Activated T-helper 1 cell treated with Interleukin-2 at 50 U/mL for 16 hours (primary cell): Measurements from ENCODE around the gene RHBDL3.

Source experiments
- DNase-seq: peaks from one replicate; pipeline ENCODE4 v3.0.0-alpha.2; 2020; ENCODE audit warnings: low read depth

RHBDL3 gene

GRCh38 chr17:32266389-32267301 lies 1.0 kb downstream of the RHBDL3 start:
- DNase-seq = no peak

- no peak for DNase-seq
Observed at GRCh38 chr17:32267690-32268205, 2.1 kb downstream of the RHBDL3 start.

- no peak for DNase-seq
Observed at GRCh38 chr17:32268734-32269288, 3.2 kb downstream of the RHBDL3 start.

GRCh38 chr17:32269377-32269776 lies 3.7 kb downstream of the RHBDL3 start:
- DNase-seq = no peak

- no peak for DNase-seq
Observed at GRCh38 chr17:32271844-32272243, 6.2 kb downstream of the RHBDL3 start.

GRCh38 chr17:32274101-32274500 lies 8.5 kb downstream of the RHBDL3 start:
- no peak for DNase-seq

GRCh38 chr17:32274643-32275042 lies 9.0 kb downstream of the RHBDL3 start:
- no peak for DNase-seq

GRCh38 chr17:32275060-32276042 lies 9.7 kb downstream of the RHBDL3 start:
- DNase-seq = no peak

GRCh38 chr17:32276171-32276601 lies 10.6 kb downstream of the RHBDL3 start:
- DNase-seq = no peak

DNA sequence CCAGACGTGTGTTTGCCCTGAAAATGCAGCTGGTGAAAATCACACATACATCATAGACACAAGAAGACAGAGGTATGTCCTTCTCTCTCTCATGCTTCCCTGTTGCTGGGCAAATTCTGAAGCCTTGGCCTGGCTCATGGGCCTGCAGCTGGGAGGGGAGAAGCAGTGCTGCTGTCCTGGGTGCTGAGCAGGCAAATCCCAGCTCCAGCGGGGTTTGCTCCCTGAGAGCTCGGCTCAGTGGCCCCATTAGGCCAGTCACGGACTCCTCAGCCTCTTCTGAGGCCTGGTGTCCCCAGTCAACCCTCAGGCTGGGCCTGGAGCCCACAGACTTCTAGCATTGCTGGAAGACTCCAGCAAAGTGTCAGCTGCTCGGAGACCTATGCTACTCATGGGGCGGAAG lies 11.7 kb downstream of the RHBDL3 start:
- no peak for DNase-seq

DNA sequence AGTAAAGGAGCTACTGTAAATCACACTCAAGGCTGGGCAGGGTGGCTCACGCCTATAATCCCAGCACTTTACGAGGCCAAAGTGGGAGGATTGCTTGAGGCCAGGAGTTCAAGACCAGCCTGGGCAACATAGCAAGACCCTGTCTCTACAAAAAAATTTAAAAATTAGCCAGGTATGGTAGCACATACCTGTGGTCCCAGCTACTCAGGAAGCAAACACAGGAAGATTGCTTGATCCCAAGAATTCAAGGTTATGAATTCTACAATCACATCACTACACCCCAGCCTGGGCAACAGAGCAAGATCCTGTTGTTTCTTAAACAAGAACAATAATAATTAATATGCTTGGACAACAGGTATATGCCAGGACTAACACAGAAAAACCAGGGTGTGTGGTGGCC lies 13.2 kb downstream of the RHBDL3 start:
- no peak for DNase-seq

DNA sequence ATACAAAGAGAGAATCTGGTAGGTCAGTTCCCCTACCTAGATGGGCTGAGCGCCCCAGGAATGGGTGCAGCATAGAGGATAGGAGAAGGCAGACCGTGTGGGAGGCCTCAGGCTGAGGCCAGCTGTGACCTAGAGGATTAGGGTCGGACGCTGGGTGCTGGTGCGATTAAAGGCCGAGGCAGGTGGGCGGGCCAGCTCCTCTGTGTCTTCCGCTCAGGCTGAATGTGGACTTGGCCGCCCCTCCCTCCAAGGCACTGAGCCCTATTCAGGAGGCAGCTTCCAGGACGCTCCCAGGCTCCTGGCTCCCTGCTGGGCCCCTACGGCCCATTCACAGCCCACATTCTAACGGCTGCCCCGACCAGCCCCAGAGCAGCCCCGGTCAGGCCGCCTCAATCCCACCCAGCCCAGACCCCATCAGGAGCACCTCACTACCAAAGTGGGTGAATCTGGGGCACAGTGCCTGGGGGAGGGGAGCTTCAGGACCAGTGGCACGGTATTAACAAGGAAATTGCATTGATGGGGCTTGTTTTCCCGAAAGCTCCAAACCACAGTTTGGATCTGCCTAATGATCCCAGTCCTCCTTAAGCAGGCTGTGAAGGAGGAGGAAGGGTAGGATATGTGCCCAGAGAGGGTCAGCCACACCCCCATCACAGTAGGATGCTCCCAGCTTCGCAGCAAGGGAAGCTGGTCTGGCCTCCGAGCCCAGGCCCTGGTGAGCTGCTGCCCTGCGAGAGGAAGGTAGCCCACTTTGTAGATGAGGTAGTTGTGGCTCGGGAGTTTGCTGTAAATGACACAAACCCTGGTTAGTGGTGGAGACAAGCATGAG lies 14.5 kb downstream of the RHBDL3 start:
- no peak for DNase-seq

- DNase-seq = no peak
Observed at GRCh38 chr17:32281011-32281451, 15.4 kb downstream of the RHBDL3 start.

GRCh38 chr17:32283745-32284201 lies 18.1 kb downstream of the RHBDL3 start:
- no peak for DNase-seq

- DNase-seq = no peak
Observed at GRCh38 chr17:32285306-32285705, 19.7 kb downstream of the RHBDL3 start.

DNA sequence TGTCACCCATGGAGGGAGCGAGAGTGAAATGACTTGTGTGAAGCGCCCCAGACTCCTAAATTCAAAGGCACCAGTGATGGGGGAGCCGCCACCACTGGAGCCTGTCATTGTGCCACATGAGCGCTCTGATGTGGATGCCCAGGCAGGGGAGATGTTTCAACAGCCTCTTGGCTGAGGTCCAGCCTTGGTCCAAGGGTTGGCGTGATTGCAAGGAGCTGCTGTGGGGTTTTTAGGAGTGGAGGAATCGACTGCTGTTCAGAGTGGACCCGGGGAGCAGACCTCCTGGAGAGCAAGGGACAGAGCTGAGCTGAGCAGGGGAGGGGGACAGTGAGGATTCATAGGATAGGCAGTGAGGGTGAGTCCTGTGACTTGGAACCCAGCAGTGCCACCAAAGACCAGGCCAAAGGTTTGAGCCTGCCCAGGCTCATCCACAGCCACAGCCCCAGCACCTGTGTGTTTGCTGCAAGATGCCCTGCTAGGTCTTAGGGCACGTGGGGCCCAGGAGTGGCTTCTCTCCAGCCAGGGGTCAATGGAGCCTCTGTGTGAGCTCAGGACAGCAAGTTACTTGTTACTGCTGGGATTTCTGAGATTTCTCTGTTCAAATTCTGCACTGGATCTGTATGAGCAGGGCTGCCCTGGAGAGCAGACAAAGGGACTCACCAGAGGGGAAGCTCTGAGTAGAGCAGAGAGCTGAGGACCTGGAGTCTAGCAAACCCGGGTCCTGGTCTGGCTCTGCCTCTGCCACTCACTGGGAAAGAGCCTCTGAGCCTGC lies 20.3 kb downstream of the RHBDL3 start:
- no peak for DNase-seq

- no peak for DNase-seq
Observed at GRCh38 chr17:32286518-32286900, 20.9 kb downstream of the RHBDL3 start.

- no peak for DNase-seq
Observed at GRCh38 chr17:32287804-32288511, 22.3 kb downstream of the RHBDL3 start.

DNA sequence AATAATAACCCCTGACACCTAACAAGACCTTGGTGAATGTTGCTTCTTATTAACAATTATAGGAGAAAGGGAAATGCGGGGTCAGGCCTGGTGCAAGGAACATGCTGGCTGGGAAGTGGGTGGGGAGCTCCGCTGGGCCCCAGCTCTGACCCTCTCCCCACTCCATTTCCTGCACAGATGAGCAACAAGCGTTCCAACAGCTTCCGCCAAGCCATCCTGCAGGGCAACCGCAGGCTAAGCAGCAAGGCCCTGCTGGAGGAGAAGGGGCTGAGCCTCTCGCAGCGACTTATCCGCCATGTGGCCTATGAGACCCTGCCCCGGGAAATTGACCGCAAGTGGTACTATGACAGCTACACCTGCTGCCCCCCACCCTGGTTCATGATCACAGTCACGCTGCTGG lies 23.0 kb downstream of the RHBDL3 start:
- DNase-seq = no peak
